Measurements from ENCODE around the gene AUTS2.

DNA sequence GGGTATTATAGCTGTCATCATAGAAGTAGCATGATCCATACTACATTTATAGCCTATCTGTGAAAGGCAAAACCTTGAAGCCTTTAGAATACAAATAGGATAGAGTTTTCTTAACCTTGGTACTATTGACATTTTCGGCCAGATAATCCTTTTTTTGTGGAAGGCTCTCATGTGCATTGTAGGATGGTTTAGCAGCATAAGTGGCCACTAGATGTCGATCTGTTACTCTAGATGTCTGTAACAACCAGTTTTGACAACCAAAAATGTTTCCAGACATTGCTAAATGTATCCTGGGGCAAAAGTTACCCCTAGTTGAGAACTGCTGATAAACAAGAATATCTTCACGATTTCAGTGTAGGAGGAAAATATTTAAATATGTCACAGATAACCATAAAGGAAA, 1214.2 kb downstream of the AUTS2 start:
- TF ChIP-seq, protein P1, sequence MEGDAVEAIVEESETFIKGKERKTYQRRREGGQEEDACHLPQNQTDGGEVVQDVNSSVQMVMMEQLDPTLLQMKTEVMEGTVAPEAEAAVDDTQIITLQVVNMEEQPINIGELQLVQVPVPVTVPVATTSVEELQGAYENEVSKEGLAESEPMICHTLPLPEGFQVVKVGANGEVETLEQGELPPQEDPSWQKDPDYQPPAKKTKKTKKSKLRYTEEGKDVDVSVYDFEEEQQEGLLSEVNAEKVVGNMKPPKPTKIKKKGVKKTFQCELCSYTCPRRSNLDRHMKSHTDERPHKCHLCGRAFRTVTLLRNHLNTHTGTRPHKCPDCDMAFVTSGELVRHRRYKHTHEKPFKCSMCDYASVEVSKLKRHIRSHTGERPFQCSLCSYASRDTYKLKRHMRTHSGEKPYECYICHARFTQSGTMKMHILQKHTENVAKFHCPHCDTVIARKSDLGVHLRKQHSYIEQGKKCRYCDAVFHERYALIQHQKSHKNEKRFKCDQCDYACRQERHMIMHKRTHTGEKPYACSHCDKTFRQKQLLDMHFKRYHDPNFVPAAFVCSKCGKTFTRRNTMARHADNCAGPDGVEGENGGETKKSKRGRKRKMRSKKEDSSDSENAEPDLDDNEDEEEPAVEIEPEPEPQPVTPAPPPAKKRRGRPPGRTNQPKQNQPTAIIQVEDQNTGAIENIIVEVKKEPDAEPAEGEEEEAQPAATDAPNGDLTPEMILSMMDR (IDR thresholded peaks at IDR 0.05; ENCODE audit: low read depth, low read length, missing input control): peak; percentile 45
- TF ChIP-seq, protein P2, sequence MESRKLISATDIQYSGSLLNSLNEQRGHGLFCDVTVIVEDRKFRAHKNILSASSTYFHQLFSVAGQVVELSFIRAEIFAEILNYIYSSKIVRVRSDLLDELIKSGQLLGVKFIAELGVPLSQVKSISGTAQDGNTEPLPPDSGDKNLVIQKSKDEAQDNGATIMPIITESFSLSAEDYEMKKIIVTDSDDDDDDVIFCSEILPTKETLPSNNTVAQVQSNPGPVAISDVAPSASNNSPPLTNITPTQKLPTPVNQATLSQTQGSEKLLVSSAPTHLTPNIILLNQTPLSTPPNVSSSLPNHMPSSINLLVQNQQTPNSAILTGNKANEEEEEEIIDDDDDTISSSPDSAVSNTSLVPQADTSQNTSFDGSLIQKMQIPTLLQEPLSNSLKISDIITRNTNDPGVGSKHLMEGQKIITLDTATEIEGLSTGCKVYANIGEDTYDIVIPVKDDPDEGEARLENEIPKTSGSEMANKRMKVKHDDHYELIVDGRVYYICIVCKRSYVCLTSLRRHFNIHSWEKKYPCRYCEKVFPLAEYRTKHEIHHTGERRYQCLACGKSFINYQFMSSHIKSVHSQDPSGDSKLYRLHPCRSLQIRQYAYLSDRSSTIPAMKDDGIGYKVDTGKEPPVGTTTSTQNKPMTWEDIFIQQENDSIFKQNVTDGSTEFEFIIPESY (IDR thresholded peaks at IDR 0.05): no peak
- TF ChIP-seq NR2F2 (IDR thresholded peaks at IDR 0.05) (no peak), YY1 (IDR thresholded peaks at IDR 0.05) (no peak), RAD21 (IDR thresholded peaks at IDR 0.05) (peak; percentile 65 to 72), TAF1 (conservative IDR thresholded peaks at IDR 0.05) (no peak), SP1 (IDR thresholded peaks at IDR 0.05) (no peak), JUND (IDR thresholded peaks at IDR 0.05) (no peak)
- TF ChIP-seq, protein P3, sequence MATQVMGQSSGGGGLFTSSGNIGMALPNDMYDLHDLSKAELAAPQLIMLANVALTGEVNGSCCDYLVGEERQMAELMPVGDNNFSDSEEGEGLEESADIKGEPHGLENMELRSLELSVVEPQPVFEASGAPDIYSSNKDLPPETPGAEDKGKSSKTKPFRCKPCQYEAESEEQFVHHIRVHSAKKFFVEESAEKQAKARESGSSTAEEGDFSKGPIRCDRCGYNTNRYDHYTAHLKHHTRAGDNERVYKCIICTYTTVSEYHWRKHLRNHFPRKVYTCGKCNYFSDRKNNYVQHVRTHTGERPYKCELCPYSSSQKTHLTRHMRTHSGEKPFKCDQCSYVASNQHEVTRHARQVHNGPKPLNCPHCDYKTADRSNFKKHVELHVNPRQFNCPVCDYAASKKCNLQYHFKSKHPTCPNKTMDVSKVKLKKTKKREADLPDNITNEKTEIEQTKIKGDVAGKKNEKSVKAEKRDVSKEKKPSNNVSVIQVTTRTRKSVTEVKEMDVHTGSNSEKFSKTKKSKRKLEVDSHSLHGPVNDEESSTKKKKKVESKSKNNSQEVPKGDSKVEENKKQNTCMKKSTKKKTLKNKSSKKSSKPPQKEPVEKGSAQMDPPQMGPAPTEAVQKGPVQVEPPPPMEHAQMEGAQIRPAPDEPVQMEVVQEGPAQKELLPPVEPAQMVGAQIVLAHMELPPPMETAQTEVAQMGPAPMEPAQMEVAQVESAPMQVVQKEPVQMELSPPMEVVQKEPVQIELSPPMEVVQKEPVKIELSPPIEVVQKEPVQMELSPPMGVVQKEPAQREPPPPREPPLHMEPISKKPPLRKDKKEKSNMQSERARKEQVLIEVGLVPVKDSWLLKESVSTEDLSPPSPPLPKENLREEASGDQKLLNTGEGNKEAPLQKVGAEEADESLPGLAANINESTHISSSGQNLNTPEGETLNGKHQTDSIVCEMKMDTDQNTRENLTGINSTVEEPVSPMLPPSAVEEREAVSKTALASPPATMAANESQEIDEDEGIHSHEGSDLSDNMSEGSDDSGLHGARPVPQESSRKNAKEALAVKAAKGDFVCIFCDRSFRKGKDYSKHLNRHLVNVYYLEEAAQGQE (IDR thresholded peaks at IDR 0.05): no peak
- TF ChIP-seq, protein P4, sequence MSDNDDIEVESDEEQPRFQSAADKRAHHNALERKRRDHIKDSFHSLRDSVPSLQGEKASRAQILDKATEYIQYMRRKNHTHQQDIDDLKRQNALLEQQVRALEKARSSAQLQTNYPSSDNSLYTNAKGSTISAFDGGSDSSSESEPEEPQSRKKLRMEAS (IDR thresholded peaks at IDR 0.05): no peak
